Right forelimb (tissue), 1 donor: ENCODE data around the gene DLG2.

Source experiments
- DNase-seq: peaks from one replicate; pipeline ENCODE4 v3.0.0-alpha.2; 2018

DLG2 gene

DNA sequence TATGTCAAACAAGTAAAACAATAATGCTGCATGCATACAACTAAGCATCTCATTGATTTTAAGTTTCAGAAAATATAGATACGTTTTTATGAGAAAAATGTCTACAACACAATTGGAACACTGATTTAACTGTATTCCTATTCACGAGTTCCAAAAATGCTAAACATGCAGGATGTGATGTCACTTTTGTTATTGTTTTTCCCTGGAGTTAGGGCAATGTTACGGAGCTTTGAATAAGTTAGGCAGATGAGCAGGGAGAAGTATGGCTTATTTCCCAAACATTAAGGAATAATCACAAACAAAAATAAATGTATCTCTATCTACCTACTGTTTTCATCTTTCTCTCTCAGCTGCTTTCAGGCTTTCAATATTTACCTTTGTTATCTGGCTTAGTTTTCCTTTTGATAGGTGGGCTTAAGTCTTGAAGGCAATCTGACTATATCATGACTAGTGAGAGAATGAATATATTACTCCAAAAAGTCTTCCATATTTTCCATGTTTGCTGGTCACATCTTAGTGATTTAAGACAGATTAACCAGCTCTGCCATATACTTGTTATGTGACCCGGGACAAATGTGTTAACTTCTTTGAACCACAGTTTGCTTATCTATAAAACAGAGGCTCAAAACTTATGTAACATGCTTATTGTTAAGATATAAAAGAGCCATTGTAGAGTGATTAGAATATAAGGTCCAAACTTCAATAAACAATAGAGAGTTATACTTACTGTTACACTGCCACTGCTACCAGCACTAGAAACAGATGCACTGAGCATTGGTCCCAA is 1486.6 kb downstream of the DLG2 start:
- DNase-seq = no peak

DNA sequence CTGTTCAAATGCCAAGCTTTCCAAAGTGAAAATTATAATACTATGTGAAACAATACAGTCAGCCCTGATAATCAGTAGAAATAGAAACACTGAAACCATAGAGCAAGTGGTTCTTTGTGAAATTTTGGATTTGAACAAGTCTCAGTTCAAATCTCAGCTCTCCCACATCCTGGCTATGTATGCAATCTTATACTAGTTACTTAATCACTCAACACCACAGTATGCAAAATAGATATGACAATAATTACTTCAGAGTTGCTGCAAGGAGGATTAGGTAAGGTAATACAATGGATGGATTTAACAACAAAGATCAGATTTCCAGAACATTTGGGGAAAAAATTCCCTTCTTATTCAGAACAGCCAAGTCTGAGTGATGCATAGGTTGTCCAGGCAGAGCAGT is 1489.2 kb downstream of the DLG2 start:
- no peak for DNase-seq

DNA sequence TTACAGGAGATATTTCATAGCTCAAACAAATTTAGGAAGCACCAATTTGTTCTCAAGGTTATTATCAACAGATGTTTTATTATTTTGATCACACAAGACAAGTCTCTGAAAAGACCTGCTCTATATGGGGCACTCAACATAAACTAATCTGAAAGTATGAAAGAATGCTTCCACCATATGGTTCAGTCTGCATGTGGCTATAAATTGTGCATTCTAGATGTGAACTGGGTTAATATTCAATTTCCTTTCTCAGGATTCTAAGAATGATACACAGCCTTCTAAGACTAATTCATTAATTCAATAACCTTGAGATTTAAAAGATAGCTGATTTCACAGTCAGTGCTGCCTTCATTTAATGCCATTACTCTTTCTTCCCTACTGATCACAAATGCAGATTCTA is 1489.6 kb downstream of the DLG2 start:
- DNase-seq = no peak

- DNase-seq = peak; percentile 42
Measured at GRCh38 chr11:84136926-84137325, 1490.2 kb downstream of the DLG2 start.

GRCh38 chr11:84130646-84131427 is 1496.3 kb downstream of the DLG2 start:
- DNase-seq = no peak

GRCh38 chr11:84129961-84130576 is 1497.1 kb downstream of the DLG2 start:
- no peak for DNase-seq

DNA sequence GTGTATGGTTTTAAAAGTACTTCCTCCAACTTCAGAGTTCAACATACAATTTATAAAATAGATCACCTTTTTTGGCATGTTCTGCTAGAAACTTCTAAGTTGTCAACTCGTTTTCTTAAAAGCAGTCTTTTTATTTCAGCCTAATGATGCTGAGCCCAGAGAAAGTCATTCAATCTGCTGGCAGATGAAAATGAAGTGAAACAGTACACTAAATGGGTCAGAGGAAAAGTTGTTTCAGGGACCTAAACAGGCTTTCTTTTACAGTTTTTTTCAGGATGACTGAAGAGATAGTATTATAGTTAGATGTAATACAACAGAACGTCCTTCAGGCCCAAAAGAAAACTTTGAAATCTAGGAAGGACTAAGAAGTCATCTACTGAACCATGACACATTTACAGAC is 1498.3 kb downstream of the DLG2 start:
- DNase-seq = no peak

GRCh38 chr11:84117394-84117793 is 1509.8 kb downstream of the DLG2 start:
- DNase-seq = no peak

GRCh38 chr11:84106541-84106940 is 1520.6 kb downstream of the DLG2 start:
- no peak for DNase-seq

DNA sequence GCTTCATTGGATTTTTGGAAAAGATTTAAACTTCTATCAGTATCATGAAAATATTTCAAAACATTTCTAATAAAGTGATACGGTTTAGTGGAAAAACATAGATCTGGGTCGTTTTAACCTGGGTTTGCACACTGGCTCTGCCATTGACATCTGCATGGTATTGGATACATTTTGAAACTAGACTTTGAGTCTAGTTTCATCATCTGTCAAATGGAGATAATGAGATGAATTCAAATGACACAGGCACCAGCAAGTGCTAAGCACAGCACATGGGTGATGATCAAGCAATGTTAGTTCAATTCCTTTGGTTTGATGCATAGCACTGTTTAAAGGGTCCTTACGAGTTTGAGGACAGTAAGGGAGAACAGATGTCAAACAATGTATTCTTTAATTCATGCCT is 1522.0 kb downstream of the DLG2 start:
- no peak for DNase-seq

GRCh38 chr11:84103096-84103495 is 1524.0 kb downstream of the DLG2 start:
- DNase-seq = no peak

- no peak for DNase-seq
Measured at GRCh38 chr11:84097186-84097585, 1530.0 kb downstream of the DLG2 start.

DNA sequence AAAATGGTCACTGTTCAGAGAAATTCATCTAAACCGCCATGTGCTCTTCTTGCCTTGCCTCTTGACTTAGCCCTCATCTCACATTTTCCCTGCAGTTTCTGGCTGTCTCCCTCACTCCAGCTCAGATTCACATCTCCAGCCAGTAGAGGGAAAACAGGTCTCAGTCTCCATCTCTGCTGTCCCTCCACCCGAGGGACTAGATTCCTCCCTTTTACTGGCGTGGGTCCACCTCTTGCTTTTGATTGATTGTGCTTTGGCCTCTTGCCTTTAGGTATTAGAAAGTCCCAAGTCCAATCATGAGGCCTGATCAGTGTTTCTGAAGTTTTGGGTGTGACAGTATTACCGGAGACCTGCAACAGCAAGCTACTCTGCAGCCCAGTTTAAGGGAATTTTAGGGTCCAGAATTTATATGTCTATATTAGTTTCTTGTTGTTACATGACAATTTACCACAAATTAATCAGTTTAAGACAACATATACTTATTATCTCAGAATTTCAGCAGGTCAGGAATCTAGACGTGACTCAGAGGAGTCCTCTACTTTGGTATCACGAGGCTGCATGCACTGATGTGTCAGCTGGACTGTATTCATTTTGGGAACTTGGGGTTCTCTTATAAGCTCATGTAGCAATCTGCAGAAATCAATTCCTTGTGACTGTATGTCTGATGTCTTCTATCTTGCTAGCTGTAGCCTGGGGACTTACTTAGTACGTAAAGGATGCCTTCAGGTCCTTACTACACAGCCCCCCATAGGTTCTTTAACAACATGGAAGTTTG is 1535.7 kb downstream of the DLG2 start:
- DNase-seq = no peak

DNA sequence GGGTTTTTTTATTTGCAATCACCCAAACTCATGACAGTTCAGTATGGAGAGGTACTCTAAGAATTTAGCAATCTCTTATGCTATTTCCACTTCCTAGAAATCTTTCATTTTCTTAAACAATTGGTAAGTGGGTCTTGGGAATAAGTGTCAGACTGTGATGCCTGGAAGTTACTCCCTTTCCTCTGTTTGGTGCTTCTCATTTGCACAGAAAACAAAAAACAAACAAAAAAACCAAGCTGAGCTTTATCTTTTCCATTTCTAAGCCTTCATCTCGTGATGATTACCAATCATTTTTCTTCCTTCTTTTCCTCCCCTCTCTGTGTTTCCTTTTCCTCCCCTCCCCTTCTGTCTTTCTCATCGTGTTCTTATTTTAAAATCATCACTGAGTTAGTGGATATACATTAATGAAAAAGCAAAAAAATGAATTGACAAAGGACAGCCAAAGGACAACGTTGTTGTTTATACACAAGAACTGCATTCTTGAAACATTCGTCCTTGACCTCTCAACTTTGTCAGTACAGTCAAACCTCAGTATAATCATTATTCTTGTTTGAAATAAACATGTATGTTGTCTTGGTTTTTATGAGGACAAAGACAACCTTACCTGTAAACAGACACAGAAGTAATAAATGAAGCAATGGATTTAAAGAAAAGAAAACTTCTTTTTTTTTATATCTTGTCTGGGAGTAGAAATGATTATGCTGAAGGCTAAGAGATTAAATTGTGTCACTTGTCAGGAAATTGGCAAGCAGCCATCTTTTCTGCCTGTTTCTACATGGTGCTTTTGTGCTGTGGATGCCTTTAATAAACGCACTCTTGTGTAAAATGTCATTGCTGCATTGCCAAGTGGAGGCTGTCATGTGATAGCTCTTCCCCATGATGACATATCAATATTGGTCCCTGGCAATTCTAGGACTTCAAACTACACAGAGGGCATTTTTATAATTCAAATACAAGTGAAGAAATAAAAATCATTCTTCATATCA is 1537.8 kb downstream of the DLG2 start:
- no peak for DNase-seq

GRCh38 chr11:84071851-84072250 is 1555.3 kb downstream of the DLG2 start:
- DNase-seq = no peak

- no peak for DNase-seq
Measured at GRCh38 chr11:84069048-84069447, 1558.1 kb downstream of the DLG2 start.

- DNase-seq = no peak
Measured at GRCh38 chr11:84061726-84062125, 1565.4 kb downstream of the DLG2 start.

DNA sequence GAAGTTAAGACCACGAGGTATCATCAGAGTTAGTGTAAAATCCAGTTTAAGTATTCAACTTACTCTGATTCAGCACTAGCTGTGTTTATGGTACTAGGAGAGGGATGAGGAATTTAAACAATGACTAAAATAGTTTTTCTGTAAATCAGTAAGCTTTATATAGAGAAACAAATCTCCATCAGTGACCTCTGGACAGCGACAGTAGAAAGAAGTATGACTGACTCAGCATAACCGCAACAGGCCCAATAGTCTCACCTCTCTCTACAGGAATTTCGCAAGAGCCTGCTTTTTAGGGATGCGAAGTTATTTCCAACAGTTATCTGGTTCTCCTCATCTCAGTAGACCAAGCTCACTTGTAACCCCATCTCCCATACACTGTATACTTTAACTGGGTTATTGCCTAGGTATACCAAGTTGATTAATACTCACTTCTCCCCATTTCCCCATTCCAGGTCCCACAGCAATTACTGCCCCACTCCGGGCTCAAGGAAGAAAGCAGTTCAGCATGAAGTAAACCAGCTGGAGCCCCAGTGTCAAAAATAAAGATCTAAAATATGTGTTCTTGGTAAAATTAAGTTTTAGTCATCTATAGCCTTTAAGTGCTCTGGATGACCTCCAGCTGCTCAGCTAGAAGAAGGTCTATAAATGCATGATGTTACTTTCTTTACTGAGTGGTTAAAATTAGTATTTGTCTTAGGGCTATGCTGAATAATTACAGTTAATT is 1570.3 kb downstream of the DLG2 start:
- DNase-seq = no peak

DNA sequence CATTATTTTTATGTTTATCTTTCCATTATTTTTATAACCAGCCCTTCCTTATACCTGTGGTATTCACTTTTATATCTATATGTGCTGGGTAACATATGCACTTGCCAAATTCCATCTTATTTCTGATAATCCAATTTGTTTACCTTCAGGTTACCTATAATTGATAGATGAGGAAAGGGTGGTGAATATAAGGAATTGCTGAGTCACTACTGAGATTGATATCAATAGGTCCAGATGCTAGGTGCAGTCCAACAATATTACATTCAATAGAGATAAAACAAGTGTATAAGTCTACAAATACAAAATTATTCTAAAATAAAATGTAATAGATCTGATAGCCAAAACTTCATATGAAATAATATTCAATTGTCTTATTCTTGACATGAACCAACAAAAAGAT is 1582.0 kb downstream of the DLG2 start:
- DNase-seq = no peak

- no peak for DNase-seq
Measured at GRCh38 chr11:84044706-84045105, 1582.4 kb downstream of the DLG2 start.

GRCh38 chr11:84036664-84037194 is 1590.4 kb downstream of the DLG2 start:
- DNase-seq = no peak
